Type B pancreatic cell (in vitro differentiated cells): Measurements from ENCODE around the gene S100A12. TPM values are rescaled to one million over a fixed set of nuclear protein-coding genes. Genes with fewer than 3 reads are reported as not detected.

ENCODE experiments used
- DNase-seq: peaks from one replicate; pipeline ENCODE4 v3.0.0; 2021; ENCODE audit warnings: mixed read lengths; ENCODE audit not compliant: unreplicated experiment; ENCODE audit errors: extremely low spot score
- H3K27ac Mint-ChIP-seq: 2 replicates; pipeline ENCODE4 v1.8.0; 2021; ENCODE audit warnings: mild to moderate bottlenecking, mixed read lengths
- H3K27me3 Mint-ChIP-seq: 2 replicates; pipeline ENCODE4 v1.8.0; 2021; ENCODE audit warnings: mixed read lengths
- H3K36me3 Mint-ChIP-seq: 2 replicates; pipeline ENCODE4 v1.8.0; 2021; ENCODE audit warnings: mixed read lengths
- H3K4me1 Mint-ChIP-seq: one replicate; pipeline ENCODE4 v1.8.0; 2021; ENCODE audit warnings: mixed read lengths; ENCODE audit not compliant: unreplicated experiment
- H3K4me3 Mint-ChIP-seq: 2 replicates; pipeline ENCODE4 v1.8.0; 2021; ENCODE audit warnings: mild to moderate bottlenecking, mixed read lengths
- H3K9me3 Mint-ChIP-seq: 2 replicates; pipeline ENCODE4 v1.8.0; 2021; ENCODE audit warnings: mixed read lengths
- CTCF ChIP-seq: fragments of 200-600 bp; sonication (generic); conservative IDR thresholded peaks from 2 replicates; pipeline ENCODE4 v1.5.0; 2021; ENCODE audit warnings: antibody characterized with exemption, mild to moderate bottlenecking
- total RNA-seq: library from RNA; stranded (reverse); gene quantifications from 2 replicates; pipeline ENCODE4 v1.2.1, GENCODE V29; 2021; ENCODE audit warnings: low replicate concordance

S100A12 gene
- total RNA-seq, 1 donor from 2014 or later: not detected

- no peak overlapping the region for H3K27ac Mint-ChIP-seq
- H3K27me3 Mint-ChIP-seq: peaks cover 12% of the 10 kb centered on the region
- H3K4me3 Mint-ChIP-seq: no peak overlapping the region
- TF ChIP-seq CTCF: no peak
- H3K9me3 Mint-ChIP-seq: no peaks in the 10 kb centered on the region
- H3K36me3 Mint-ChIP-seq: no peaks in the 10 kb centered on the region
- peaks cover 10% of the 10 kb centered on the region for H3K4me1 Mint-ChIP-seq
- no peak for DNase-seq
Measured at GRCh38 chr1:153342178-153342577, 33.2 kb downstream of the S100A12 start.

- H3K27ac Mint-ChIP-seq: no peak overlapping the region
- H3K36me3 Mint-ChIP-seq: no peaks in the 10 kb centered on the region
- no peak for DNase-seq
- no peak for TF ChIP-seq CTCF
- no peak overlapping the region for H3K4me3 Mint-ChIP-seq
- H3K27me3 Mint-ChIP-seq: peaks cover 9% of the 10 kb centered on the region
- no peaks in the 10 kb centered on the region for H3K9me3 Mint-ChIP-seq
- H3K4me1 Mint-ChIP-seq: peaks cover 10% of the 10 kb centered on the region
Measured at GRCh38 chr1:153341431-153341934, 33.9 kb downstream of the S100A12 start.

- Mint-ChIP-seq H3K4me1 (peaks cover 10% of the 10 kb centered on the region), H3K9me3 (no peaks in the 10 kb centered on the region), H3K27me3 (peaks cover 9% of the 10 kb centered on the region), H3K36me3 (no peaks in the 10 kb centered on the region), H3K4me3 (no peak overlapping the region), H3K27ac (no peak overlapping the region)
- DNase-seq: no peak
- TF ChIP-seq CTCF: no peak
Measured at GRCh38 chr1:153340356-153340755, 35.1 kb downstream of the S100A12 start.

- Mint-ChIP-seq H3K4me1 (peaks cover 10% of the 10 kb centered on the region), H3K4me3 (no peak overlapping the region), H3K27me3 (peaks cover 9% of the 10 kb centered on the region), H3K36me3 (no peaks in the 10 kb centered on the region), H3K27ac (no peak overlapping the region), H3K9me3 (no peaks in the 10 kb centered on the region)
- no peak for DNase-seq
- no peak for TF ChIP-seq CTCF
Measured at GRCh38 chr1:153339802-153340201, 35.6 kb downstream of the S100A12 start.

- Mint-ChIP-seq H3K4me3 (no peak overlapping the region), H3K27me3 (peaks cover 3% of the 10 kb centered on the region), H3K4me1 (peaks cover under 1% of the 10 kb centered on the region), H3K9me3 (no peaks in the 10 kb centered on the region), H3K36me3 (no peaks in the 10 kb centered on the region), H3K27ac (no peak overlapping the region)
- TF ChIP-seq CTCF: no peak
- DNase-seq: no peak
Measured at GRCh38 chr1:153337980-153338853, 37.2 kb downstream of the S100A12 start.
